Stimulated activated CD4-positive, alpha-beta T cell treated with anti-CD3 and anti-CD28 coated beads, Interleukin-2, amount 100 ng/mL, for 4 hours (primary cell): ENCODE data around the gene MGMT.

Source experiments
- DNase-seq: peaks from one replicate; pipeline ENCODE4 v3.0.0-alpha.2; 2020; ENCODE audit warnings: low read depth

The MGMT gene

DNA sequence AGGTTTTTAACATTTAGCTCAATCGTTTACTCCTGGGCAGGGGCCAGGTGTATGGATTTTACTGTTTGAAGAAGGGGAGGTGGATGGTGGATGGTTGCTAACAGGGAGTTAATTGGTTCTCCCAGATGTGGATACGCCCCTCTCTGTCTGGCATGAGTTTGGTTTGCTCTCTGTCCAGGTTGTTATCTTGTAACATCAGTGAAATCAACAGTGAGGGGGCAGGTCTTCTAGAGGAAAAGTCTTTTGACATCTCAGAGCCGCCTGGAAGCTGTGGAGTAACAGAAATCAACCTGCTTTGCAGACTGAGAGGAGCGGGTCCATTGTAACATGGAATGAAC is 243.4 kb downstream of the MGMT start:
- no peak for DNase-seq

DNA sequence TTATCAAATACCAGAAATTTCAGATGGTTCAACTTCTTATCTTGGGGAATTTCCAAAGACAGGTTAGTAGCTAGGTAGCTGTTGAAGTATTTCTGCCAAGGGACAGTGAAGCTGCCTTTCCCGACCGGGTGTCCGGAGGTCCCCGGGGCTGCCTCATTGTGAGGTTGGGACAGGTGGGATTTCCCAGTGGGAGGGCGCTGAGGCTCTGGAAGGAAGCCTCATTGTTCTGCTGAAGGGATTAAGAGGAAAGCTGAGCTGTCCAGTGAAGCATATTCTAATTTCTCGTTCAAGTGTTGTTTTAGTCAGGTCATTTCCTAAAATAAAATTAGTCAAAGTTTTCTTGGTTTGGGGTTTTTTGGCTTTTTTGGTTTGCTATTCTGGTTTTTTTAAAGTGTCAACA is 244.2 kb downstream of the MGMT start:
- DNase-seq: no peak

DNA sequence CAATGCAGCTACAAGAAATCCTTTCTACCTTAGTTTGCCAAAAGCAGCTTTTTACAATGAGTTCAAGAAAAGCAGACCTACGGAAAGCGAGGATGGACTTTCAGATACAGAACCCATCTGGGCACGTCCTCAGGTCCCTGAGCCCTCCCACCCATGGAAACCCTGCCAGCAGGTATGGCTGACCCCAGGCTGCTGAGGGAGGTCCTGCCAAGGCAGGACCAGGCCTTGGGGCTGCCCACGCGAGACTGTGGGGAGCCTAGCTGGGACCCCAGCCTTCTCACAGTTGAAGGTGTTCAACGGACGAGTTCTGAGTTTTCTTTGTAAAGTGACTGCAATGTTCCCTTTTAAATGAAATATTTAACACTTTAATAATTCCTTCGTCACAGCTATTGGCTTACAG is 245.0 kb downstream of the MGMT start:
- DNase-seq: no peak

DNA sequence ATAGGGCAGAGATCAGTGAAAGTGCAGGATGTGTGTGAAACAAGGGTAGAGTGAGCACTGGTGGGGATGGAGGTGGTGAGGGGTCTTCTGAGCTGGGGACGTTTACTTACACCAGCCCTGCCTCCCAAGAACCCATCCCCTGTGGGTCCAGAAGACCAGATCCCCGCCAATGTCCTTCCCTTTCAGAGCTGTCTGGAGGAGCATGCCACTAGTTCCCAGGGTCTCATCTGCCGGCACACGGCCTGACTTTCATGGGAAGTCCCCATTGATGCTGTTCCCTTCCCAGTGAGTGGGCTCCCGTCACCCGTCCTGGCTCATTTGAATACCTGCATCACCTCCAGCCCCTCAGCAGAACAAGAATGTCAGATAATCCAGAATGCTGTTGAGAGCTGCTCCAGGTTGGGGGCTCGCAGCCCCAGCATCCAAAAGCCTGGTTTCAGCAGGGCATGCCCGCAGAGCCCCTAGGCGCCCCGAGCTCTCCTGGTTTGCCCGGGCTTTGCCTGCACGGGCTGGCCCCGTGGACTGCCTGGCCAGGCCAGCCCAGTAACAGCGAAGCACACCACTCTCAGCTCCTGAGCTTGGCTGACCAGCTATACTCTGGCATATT is 246.7 kb downstream of the MGMT start:
- no peak for DNase-seq

DNA sequence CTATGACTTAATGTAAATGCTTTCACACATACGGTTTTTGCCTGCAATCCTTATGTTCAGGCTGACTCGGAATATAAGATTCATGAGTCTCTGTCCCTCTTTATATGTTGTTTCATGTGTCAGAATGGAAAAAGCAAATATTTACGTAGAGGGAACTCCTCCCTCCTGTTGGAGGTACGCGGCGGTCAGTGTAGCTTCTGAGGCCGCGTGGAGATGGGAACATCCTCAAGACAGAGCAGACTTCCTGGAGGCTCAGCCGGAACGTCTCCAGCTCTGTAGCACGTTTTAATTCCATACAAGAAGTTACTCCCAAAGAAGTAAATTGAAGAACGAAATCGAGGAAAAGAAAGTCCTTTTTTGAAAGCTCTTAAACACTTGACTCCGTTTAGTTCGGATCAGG is 248.8 kb downstream of the MGMT start:
- DNase-seq: no peak

DNA sequence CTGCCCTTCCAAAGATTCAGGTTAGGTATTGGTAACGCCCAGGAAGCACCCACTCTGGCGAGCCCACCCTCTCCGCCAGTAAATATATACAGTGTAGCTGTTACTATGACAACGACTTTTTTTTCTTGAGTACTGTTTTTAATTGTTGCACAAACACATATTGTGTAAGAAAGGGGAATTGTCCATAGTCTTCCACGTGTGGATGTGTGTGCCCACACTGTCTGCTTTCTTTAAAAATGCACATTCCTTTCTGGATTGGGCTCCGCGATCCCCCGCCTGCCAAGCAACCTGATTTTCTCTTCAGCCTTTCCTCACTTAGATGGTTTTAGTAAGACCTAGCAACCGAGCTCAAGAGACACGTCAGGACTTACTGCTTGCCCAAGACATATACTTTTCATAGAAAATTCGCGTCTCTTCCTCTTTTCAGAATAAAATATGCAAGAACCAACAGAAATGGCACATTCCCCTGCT is 249.2 kb downstream of the MGMT start:
- no peak for DNase-seq

DNA sequence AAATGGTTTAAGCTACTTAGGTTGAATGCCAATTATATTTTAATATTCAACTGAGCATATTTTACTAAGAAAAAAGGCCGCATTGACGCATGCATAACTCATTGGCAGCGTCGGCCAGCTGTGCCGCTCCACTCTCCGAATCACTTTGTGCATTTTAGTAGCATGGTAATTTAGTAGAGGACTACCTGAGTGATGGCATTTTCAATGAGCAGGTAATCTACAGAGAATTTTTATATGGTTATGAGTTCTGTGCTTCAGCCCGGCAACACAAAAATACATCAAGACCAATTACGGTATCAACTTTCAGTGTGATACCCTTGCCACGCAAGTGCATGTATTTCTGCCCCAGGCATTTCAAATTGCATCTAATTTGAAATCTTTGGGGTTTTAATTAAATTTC is 249.8 kb downstream of the MGMT start:
- DNase-seq: no peak

DNA sequence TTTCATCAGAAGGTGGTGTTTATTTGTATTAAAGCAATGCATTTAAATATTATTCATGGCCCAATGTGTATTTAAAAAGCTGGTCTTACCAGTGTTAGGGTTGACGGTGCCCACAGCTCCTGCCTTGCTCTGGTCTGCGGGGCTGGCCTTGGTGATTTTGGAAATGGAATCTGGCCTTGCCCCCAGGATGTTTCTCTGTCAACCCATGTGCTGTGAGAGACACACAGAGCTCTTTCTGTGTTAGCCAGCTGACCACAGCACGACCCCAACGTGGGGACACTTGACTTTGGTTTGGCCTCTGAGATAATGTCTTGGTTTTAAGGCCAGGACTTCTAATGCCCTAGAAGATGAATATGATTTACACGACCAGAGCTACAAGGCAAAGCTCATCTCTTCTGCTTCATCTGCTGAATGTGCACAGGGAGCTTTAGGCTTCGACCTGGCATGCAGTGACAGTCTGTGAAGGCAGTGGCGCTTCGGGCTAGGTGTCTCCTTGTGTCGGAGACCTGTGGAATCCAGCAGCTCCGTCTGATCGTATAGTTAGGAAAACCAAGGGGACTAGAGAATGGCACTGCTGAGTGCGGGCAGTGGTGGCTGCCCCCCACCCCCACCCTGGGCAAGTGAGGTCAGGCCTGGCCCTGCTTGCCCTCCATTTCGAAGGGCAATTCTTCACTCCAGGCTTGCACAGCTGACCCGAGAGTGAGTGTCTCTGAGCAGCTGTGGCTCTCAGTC is 250.9 kb downstream of the MGMT start:
- no peak for DNase-seq

DNA sequence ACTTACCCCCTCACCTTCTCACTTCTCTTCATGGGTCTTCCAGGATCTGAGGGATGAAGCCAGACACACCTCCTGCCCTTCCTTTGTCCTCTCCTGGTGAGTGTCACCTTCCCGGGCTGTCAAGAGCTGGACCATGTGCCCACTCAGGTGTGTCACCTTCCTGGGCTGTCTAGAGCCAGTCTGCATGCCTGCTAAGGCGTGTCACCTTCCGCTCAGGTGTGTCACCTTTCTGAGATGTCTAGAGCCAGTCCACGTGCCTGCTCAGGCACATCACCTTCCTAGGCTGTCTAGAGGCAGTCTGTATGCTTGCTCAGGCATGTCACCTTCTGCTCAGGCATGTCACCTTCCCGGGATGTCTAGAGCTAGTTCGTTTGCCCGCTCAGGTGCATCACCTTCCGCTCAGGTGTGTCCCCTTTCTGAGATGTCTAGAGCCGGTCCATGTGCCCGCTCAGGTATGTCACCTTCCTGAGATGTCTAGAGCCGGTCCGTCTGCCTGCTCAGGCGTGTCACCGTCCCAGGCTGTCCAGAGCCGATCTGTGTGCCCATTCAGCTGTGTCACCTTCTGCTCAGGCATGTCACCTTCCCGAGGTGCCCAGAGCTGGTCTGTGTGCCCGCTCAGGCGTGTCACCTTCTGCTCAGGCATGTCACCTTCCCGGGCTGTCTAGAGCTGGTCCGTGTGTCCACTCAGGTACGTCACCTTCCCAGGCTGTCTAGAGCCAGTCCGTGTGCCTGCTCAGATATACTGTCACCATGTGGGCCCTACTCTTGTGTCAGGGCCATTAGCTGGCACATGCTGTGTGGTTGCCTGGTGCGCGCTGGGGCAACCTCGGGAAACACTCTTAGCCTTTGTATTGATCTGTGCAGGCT is 251.7 kb downstream of the MGMT start:
- DNase-seq: no peak

DNA sequence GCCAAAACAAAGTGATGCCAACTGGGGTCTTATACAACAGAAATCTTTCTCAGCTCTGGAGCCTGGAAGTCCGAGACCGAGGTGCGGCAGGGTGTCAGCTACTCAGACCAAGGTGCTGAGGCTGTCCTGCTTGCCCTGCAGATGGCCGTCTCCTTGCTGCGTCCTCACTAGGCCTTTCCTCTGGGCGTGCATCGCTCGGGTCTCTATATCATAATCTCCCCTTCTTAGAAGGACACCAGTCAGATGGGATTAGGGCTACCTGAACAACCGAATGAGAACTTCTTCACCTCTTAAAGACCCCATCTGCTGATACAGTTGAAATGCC is 252.3 kb downstream of the MGMT start:
- DNase-seq: no peak

DNA sequence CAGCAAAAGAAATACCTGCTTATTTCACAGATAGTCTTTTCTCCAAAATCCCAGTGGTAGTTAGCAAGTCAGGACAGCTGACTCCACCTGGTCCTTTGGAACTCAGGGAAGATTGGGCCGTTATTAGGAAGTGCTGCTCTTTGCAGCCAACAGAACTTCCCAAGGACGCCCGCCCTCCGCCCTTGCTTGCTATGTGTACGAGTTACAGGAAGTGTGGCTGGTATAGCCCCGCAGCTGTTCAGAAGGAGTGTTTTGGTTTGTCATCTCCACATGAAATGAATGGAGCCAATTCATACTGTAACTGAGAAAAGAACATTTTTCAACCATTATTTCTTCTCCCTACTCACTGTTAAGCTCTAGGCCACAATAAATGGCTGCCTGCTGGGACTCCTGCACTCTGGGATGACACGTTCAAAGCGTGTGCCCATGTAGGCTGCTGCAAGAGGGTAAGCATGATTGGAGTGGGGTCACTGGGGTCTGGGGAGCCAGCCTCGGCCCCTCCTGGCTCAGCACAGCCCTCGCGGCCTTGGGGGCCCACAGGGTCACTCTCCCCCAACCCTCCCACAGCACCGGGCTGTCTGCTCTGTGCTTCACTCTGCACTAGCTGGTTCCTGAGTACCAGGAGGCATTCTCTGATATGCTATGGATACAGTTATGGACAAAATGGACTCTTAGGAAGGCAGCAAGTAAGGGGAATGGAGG is 253.0 kb downstream of the MGMT start:
- DNase-seq: no peak

DNA sequence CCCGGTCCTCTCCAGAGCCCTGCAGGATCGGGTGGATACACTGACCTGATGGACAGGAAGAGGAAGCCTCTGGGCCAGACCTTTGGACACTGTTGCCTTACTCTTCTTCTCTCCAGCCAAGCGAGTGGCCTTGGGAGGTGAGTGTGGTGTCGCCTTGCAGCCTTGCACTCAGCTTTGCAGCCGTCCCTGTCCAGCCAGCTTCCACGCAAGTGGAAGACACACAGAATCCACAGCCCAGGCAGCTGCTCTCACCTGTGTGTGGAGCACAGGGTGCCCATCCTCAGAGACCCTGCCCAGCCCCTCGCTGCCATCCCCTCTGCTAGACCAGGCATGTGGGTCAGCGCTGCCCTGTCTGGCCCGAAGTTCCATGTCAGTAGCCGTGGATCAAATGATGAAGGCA is 258.0 kb downstream of the MGMT start:
- no peak for DNase-seq

DNA sequence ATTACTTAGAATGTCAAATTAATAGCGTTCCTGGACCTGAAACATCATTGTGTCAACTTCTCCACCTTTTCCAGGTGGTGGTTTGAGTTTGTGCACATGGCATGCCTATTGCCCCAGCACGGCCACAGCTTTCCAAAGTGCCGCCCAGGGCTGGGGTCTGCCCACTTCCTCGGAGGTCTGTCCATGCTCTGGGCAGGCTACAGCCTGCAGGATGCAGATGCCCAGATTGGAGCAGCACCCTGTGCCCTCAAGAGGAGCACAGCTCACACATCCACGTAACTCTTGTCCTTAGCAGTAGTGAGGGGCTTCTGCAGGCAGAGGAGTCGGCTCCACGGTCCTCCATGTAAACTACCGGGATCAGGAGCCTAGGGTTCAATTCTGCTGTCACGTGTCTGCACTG is 258.4 kb downstream of the MGMT start:
- no peak for DNase-seq

DNA sequence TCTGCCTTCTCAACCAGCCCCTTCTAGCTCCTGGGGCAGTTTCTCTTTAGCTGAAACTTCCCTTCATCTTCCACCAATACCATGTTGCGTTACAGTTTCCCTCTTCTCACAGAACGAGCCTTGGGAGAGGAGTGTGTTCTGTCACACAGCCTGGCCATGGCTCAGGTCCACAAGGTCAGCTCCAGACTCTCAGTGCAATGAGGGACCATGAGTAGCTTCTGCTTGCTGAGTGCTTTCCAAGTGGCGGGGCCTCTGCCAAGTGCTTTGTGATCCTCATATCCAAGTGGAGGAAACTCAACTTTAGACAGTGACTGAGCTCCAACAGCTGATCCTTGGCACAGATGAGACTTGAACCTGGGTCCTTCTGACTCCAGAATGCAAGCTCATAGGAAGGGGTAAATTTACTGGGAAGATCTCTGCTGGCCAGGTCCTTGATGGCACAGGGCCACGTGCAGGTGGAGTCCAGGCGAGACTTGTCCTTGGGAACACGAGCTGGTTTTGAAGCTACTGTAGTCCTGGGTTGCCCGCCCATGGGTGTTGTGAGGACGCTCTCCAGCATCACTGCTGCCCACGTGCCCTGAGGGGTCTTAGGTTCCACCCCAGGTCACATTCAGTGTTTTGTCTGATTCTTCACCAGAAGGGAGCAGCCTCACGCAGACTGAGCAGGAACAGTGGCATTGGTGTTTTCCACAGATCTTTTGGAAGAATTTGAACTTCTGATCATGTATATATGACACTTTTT is 259.0 kb downstream of the MGMT start:
- DNase-seq: no peak

DNA sequence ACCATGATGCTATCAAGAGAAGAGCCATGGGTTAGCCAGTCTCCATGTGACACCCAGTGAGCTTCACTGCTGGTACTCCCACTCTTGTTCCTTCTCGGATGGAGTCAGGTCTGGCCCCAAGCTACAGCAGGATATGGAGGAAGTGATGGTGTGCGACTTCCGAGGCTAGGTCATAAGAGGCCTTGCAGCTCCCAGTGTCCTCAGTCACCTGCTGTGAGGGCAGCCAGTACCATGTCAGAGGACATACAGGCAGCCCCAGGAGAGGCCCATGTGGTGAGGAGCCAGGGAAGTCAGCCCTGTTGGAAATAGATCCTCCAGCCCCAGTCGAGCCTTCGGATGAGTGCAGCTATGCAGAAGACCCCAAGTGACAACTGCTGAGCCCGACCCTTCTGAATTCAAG is 260.0 kb downstream of the MGMT start:
- DNase-seq: no peak

DNA sequence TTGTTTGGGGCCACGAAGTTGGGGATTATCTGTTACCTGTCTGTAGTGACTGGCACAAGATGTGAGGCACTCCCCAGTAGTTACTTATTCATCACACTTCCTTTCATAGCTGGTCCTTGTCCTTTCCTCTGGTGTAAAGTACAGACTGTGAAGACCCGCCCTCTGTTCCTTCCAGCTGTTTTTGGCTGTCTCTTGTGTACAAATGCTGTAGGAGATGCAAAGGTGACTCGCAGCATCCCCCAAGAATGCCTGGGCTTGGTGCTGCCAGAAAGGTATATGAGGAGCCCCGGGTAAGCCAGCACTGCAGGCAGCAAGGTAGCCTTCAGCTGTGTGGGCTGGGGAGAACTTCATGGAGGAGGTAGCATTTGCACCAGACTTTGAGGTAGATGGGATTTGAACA is 260.5 kb downstream of the MGMT start:
- no peak for DNase-seq

DNA sequence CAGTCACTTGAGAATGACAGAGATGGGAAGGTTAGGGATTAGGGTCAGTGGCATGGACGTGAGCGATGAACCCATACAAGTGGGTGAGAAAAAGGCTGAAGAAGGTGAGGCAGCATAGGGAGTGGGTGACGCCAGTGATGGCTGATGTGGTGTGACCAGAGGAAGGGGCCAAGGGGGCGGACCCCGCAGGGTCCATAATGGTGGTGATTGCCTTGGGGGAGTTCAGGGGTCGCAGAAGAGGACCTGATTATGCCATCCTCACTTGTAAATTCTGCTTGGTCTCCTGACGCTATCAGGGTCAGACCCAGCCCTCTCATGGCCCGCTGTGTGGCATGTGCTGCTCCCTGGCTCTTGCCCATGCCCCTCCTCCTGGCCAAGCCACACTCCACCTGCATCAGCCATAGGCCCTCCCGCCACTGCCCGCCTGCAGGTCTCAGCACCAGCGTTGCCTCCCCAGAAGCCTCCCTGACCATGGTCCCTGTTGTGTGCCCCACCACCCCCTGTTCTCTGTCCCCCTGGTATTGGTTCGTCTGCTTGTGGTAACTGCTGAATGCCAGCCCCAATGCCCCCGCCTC is 261.3 kb downstream of the MGMT start:
- DNase-seq: no peak

DNA sequence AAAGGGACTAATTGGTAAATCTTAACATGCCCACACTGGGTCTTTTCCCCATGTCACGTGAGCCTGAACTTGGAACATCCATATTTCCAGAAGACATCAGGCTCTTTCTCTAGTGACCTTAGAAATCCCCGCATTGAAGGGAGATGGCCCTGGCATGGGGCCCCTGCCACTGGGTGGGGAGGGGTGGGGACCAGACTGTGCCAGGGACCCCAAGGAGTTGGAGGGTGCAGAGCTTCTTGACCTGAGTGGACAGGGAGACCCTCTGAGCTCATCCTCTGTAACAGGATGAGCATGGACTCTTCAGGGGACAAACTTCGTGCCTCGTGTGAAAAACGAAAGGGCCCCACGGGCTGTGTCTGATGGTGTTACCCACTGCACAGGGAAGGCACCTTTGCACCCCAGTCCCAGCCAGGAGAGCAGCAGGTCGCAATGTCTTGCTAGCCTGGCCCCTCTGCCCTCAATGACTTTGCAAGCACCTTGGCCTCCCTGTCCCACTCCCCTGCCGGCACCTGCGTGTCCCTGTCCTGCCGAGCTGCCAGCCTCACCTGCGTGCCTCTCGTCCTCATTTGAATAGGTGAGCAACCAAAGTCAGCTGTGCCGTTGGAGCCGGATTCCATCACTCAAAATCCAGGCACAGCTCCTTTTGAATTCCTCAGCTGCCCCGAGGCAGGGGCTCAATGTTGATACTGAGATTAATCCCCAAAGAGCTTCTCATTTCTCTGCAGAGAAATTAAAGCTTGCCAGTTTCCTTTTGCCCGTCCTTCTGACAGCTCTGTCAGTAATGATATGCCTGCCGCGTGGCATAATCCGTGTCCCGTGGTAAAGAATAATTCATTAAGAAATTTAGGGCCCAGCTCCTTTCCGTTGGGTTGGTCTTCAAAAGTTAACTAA is 262.1 kb downstream of the MGMT start:
- DNase-seq: no peak

DNA sequence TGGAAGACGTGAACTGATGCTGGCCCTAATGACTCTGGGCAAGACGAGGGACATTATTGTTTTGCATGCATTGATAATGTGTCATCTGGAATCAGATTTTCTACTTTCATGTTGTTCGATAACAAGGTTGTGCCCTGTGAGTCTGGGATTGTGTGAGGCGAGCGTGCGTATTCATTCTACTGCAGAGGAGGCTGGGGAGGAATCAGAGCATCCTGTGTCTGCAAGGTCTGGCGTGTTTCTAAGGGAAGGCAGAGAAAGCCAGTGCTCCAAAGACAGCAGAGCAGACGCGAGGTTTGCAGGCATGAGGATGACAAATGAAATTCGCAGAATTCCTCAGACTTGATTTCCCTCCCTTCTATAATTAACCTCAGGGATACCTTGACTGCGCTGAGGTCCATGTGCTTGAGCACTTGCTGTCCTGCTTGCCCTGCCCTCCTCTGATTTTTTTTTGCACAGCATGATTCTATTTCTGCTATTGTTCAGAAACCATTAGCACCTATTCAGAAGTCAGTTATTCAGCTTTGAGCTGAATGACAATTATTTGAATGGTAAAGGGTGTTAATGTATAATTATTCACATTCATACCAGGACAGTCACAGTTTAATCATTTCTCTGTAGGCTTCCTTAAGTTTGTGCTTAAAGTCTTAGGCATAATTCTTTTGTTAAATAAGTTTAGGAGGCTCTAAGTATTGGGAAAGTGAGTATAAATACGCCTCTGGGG is 263.4 kb downstream of the MGMT start:
- no peak for DNase-seq

DNA sequence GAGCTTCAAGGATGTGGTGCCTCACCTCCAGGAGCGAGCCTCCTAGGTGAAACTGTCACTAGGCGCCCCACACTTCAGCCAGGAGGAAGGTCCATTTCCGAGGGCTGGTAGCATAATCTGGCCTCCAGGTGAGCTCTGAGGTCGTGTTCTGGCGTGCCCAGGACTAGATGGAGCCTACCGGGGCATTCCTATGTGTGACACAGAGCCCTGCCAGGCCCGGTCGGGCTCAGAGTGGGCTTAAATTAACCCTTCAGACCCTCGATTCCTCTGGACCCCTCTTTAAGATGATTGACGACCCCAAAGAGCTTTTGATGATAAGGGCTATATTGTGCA is 263.9 kb downstream of the MGMT start:
- no peak for DNase-seq
